GM19397 (cell line): Measurements from ENCODE around the gene PIEZO2.

Experiments used
- ATAC-seq: cut with Tn5 transposase; IDR thresholded peaks from one replicate; pipeline ENCODE4 v1.9.1; 2021; ENCODE audit warnings: mild to moderate bottlenecking, moderate library complexity; ENCODE audit not compliant: unreplicated experiment

The PIEZO2 gene

DNA sequence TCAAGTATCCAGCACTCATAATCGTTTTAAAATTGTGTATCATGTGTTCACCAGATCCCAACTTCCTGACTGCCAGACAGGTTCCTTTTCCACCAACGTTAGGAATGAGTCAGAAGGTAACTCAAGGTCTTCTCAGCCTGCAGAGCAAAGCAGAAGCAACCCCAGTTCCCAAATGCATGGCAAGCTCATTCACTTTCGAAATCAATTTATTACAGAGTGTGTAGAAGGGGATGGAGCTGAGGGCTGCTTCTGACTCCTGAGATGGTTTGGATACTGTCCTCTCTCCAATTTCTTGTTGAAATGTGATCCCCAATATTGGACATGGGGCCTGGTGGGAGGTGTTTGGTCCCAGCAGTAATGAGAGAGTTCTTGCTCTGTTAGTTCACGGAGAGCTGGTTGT is 114.5 kb downstream of the PIEZO2 start:
- ATAC-seq, result no peak

- no peak for ATAC-seq
Observed at GRCh38 chr18:11033503-11033902, 115.9 kb downstream of the PIEZO2 start.

- no peak for ATAC-seq
Observed at GRCh38 chr18:11031966-11032365, 117.4 kb downstream of the PIEZO2 start.

- ATAC-seq, result no peak
Observed at GRCh38 chr18:11029021-11029420, 120.3 kb downstream of the PIEZO2 start.

GRCh38 chr18:11027862-11028261 is 121.5 kb downstream of the PIEZO2 start:
- ATAC-seq, result no peak

DNA sequence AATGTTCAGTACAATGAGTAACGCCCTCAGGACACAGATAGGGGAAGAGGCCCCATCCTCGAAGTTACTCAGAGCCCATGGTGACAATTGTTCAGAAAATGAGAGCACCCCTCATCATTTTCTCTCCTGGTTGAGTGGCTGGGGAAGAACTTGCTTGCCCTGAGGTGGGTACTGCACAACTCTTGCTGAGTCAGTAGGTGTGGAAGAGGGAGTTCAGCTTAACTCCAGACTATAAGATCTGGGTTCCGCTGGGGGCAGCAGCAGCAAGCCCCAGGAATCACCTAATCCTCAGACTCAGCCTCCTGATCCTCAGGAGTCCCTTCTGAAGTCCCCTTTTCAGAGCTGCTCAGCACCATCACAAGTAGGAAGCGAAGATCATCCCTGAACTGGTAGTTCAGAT is 123.7 kb downstream of the PIEZO2 start:
- ATAC-seq, result no peak

- ATAC-seq, result no peak
Observed at GRCh38 chr18:11024928-11025669, 124.3 kb downstream of the PIEZO2 start.

DNA sequence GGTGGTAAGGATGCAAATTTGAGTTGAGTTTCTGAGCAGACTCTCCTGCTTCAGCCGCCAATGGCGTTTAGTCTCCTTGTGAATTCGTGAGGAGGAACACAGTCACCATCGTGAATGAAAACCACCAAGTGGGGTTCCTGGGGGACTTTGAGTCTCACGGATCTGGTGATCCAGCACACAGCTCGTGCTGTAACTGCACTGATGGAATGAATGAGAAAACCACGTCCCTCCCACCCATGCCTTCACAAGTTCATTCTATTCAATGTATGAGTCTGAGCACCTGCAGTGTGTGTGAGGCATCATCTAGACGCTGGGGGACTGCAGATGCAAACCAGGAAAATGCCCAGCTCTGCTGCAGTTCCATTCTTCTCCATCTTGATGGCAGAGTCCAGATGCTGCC is 127.9 kb downstream of the PIEZO2 start:
- no peak for ATAC-seq

DNA sequence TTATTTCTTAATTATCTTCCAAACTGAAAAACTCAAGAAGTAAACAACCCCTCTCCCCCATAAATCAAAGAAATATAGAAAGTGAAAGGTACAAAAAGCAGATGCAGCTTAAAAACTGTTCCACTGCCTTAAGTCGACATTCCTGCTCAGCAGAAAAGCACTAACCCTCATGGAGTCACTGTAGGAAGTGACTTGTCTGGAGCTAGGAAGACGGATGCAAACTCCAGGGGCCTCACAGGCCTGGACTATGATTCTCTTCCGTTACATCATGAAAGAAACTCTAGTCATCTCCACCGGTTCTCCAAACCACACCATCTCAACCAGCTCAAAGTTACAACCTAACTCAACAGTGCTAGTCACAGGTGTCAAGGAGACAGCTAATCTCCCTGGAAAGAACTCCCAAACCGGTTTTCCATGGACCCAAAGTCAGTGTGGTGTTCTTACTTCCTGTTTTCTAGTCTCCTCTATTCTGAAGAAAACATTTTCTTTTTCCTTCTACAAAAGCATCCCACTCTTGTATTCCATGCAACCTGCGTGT is 128.4 kb downstream of the PIEZO2 start:
- no peak for ATAC-seq

DNA sequence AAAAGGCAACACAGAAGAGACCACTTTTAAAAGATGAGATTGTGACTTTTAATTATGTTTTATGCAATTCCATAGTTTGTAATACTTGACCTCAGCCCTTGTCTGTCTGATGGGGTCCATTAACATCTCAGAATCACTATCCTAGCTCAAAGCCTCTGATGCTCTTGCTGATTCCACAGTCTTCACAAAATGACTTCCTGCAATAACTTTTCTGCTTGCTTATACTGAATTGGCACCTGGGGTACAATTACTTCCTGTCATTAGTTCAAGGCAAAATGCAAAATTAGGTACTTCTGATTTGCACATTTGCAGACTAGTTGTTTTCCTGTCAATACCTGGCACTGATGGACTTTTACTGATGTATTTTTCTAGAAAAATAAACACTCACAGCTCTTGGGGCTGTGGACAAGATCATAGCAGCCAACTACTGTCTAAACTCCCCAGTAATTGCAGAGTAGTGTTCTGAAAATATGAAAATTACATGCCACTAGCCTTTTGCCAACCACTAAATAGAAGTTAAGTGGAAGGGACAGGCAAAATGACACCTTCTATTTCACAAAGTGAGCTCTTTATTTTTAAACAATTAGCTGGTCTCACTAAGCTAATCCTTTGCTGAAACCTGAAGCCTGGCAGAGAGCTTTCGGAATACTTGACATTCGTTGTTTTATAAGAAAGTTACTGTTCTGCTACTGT is 129.1 kb downstream of the PIEZO2 start:
- no peak for ATAC-seq

- ATAC-seq, result no peak
Observed at GRCh38 chr18:11019295-11020105, 129.9 kb downstream of the PIEZO2 start.

- no peak for ATAC-seq
Observed at GRCh38 chr18:11009869-11010268, 139.5 kb downstream of the PIEZO2 start.

GRCh38 chr18:11009147-11009546 is 140.2 kb downstream of the PIEZO2 start:
- no peak for ATAC-seq

- no peak for ATAC-seq
Observed at GRCh38 chr18:11008505-11008904, 140.9 kb downstream of the PIEZO2 start.

- no peak for ATAC-seq
Observed at GRCh38 chr18:11005528-11005927, 143.8 kb downstream of the PIEZO2 start.

DNA sequence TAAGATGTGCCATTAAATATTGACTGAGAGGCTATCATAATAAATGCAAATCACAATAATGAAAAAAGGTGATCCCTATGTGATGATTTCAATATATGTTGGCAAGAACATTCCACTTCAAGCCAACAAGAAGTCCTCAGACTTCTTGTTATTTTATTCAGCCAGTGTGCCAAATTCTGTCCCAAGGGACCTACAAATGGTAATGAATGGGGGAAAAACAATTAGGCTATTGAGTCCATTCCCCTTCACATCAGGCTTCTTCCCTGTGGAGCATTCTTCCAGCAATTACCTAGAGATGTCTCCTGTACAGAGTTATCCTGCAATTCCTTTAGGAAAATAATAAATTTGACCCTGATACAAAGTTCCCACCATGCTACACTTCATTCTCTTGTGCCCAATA is 144.4 kb downstream of the PIEZO2 start:
- no peak for ATAC-seq

DNA sequence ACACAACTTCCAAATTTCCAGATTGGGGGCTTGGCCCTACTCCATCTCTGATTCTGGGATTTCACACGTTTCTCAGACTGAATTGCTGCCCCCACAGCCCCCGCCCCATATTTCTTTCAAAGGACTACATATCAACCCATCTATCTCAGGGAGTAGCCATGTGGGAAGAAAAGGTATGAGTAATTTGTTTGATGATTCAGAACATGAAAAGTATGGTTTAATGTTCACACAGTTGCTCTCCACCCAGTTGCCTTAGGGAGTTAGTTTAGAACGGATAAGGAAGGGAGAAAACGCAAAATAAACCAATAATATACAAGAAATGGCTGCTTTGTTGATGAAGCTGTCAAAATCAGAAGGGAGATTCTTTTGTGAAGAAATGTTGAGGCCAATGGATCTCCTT is 145.1 kb downstream of the PIEZO2 start:
- ATAC-seq, result no peak

GRCh38 chr18:11002796-11003195 is 146.6 kb downstream of the PIEZO2 start:
- ATAC-seq, result no peak

- ATAC-seq, result no peak
Observed at GRCh38 chr18:11002277-11002676, 147.1 kb downstream of the PIEZO2 start.

GRCh38 chr18:11000071-11000470 is 149.3 kb downstream of the PIEZO2 start:
- no peak for ATAC-seq

DNA sequence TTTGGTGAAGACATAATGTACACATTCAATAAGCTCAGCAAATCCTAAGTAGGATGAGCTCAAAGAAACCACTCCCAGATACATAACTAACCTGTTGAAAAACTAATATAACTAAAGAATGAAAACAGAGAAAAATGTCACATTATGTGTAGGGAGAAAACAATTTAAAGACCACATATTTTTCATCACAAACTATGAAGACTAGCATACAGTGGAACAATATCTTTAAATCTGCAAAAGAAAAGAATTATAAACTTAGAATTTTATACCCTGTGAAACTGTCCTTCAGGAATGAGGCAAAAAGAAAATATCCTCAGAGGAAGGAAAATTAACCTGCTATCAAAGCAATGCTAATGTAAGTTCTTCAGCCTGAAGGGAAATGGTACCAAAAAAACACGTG is 151.5 kb downstream of the PIEZO2 start:
- ATAC-seq, result no peak
